Right lobe of liver (tissue), 4 donors: ENCODE measurements around the gene C4A.
"Not testable (repeated sequence)": the region's sequence is repeated elsewhere in the genome, so short reads cannot be mapped to it uniquely, and the experiment has no call there.

Source experiments
- POLR2A ChIP-seq: fragments of 450-650 bp; IDR thresholded peaks from one replicate; pipeline ENCODE4 v1.6.1; 2017; ENCODE audit warnings: antibody characterized with exemption, mild to moderate bottlenecking
- TF ChIP-seq, protein P1 (sequence below), 4 donors: fragments of 200-600 bp in 3 of 4; fragments of 450-650 bp in 1 of 4; IDR thresholded peaks; one replicate each; pipeline versions ENCODE4 v1.5.1 to v1.8.0; 2016 to 2022; ENCODE audit warnings: antibody characterized with exemption in 4 of 4, mild to moderate bottlenecking in 2 of 4
- donor health status: DM: no; HTN: no; CAD: no.
- donor health status: DM: no; HTN: no; CAD: no.
- donor health status: DM: no; HTN: yes; CAD: no.

DNA sequence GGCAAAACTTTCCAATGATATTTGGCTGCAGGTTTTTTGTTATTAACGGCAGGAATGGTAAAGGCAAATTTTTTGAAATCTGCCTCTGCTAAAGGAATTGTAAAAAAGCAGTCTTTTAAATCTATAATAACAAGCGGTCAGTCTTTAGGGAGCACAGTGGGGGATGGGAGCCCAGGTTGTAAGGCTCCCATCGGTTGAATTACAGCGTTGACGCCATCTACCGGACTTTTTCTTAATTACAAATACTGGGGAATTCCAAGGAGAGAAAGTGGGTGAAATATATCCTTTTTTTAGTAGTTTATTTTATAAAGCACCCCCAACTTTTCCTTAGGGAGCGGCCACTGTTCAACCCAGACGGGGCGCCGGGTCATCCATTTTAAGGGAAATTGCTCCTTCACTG lies 7.5 kb downstream of the C4A start:
- TF ChIP-seq, protein P1, sequence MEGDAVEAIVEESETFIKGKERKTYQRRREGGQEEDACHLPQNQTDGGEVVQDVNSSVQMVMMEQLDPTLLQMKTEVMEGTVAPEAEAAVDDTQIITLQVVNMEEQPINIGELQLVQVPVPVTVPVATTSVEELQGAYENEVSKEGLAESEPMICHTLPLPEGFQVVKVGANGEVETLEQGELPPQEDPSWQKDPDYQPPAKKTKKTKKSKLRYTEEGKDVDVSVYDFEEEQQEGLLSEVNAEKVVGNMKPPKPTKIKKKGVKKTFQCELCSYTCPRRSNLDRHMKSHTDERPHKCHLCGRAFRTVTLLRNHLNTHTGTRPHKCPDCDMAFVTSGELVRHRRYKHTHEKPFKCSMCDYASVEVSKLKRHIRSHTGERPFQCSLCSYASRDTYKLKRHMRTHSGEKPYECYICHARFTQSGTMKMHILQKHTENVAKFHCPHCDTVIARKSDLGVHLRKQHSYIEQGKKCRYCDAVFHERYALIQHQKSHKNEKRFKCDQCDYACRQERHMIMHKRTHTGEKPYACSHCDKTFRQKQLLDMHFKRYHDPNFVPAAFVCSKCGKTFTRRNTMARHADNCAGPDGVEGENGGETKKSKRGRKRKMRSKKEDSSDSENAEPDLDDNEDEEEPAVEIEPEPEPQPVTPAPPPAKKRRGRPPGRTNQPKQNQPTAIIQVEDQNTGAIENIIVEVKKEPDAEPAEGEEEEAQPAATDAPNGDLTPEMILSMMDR (IDR thresholded peaks at IDR 0.05) = not testable (repeated sequence)
- TF ChIP-seq POLR2A = not testable (repeated sequence)
